Stimulated activated CD4-positive, alpha-beta T cell treated with anti-CD3 and anti-CD28 coated beads, TNF-alpha, amount 100 ng/mL, for 24 hours (primary cell): ENCODE measurements around the gene BTBD7.

Source experiments
- DNase-seq, 3 experiments: peaks; one replicate each; pipeline ENCODE4 v3.0.0-alpha.2; 2020; ENCODE audit warnings: low read depth in 3 of 3

Gene BTBD7

DNA sequence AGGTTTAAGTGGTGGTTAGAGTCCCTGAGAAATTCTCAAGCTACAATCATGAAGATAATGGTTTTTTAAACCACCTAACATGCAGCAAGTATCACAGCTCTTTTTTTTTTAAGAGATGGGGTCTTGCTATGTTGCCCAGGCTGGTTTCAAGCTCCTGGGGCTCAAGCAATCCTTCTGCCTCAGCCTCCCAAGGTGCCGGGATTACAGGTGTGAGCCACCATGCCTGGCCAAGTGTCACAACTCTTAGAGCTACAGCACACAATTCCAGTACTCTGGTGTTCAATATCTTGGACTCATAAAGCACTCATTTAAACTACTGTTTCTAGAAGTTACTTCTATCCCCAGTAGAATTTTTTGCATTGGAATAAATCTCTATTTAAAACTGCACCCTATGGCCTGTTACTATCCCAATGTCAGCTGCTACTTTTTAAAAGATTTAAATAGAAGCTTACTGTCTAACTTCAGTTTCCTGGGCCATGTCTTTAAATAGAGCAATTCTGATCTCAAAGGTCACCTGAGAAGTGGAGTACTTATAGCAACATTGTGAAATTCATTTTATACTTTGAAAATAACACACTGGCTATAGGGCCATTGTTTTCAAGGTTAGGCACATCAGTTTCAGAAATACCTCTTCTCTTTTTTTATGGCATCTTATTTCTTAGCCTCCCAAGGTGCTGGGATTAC lies 137.4 kb downstream of the BTBD7 start:
- no peak for DNase-seq
